GM21381 (cell line): ENCODE measurements around the gene SDCBP2.
A peak's percentile ranks its signal among the peaks of the same experiment; 100 is the strongest.

Experiments
- ATAC-seq: cut with Tn5 transposase; IDR thresholded peaks from one replicate; pipeline ENCODE4 v1.9.1; 2021; ENCODE audit warnings: mild to moderate bottlenecking, moderate library complexity; ENCODE audit not compliant: unreplicated experiment

The SDCBP2 gene

GRCh38 chr20:1278993-1279392 lies 49.9 kb downstream of the SDCBP2 start:
- no peak for ATAC-seq

DNA sequence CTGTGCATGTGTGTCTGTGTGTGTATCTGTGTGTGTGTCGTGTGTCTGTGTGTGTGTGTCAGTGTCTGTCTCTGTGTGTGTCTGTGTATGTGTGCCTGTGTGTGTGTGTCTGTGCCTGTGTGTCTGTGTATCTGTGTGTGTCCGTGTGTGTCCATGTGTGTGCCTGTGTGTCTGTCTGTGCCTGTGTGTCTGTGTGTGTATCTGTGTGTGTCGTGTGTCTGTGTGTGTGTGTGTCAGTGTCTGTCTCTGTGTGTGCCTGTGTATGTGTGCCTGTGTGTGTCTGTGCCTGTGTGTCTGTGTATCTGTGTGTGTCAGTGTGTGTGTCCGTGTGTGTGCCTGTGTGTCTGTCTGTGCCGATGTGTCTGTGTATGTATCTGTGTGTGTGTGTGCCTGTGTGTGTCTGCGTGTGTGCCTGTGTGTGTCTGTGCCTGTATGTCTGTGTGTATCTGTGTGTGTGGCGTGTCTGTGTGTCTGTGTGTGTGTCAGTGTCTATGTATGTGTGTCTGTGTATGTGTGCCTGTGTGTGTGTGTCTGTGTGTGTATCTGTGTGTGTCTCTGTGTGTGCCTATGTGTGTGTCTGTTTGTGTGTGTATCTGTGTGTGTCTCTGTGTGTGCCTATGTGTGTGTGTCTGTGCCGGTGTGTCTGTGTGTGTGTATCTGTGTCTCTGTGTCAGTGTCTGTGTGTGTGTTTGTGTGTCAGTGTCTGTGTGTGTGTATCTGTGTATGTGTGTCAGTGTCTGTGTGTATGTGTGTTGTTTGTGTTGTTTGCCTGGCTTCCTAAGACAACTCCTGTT lies 51.2 kb downstream of the SDCBP2 start:
- no peak for ATAC-seq

DNA sequence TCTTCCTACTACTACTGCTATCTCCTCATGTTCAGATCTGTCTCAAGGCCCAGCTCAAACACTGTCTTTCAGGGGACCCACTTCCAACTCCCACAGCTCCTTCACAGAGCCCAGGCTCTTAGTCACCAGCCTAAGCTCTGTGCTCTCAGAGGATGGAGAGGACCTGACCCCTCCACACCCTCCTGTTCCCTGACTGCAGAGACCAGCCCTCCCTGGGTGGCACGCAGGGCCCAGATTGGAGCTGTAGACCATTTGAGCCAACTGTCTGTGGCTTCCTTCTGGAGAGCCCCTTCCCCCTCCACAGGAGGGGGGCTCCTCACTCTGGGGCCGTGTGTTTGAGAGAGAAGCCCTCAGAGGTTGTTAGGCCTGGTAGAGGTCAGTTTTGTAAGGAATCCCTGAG lies 53.0 kb downstream of the SDCBP2 start:
- ATAC-seq, result no peak

DNA sequence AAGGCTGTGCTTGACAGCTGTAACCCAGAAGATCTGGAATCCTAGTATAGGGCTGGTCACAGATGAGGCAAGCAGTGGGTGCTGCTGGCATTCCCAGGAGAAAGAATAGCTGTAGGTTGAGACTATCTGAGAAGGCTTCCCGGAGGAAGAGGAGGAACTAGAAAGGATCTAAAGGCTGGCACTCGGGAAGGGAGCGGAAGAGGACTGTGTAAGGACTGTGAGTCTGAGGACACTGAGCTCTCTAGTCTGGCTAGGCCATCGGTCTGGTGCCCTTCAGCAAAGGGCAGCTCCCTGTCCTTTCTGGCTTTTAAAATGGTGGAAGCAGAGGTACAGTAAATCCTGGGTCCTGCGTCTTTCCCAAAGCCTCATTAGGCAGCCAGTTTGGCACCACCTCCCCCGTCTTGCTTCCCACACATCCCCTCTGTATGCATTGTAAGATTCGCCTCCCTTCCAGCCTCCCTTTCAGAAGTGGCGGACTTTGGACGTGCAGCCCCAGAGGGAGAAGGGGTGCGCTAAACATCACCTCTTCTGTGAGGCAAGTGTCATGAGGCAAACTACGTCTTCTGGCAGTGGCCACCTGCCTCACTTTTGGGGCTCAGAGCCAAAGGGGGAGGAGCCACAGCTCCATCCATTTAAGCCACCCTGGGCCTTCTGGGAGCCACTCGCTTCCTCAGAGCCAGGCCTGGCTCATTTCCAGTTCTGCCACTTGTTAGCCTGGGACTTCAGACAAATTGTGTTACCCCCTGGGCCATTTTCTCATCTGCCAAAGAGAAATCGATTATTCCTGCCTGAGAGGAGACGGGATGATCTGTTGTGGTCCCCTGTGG lies 54.2 kb downstream of the SDCBP2 start:
- no peak for ATAC-seq

- ATAC-seq, result no peak
These were observed 55.6 kb downstream of the SDCBP2 start for GRCh38 chr20:1273366-1273765.

- no peak for ATAC-seq
These were observed 56.4 kb downstream of the SDCBP2 start for GRCh38 chr20:1272368-1273100.

DNA sequence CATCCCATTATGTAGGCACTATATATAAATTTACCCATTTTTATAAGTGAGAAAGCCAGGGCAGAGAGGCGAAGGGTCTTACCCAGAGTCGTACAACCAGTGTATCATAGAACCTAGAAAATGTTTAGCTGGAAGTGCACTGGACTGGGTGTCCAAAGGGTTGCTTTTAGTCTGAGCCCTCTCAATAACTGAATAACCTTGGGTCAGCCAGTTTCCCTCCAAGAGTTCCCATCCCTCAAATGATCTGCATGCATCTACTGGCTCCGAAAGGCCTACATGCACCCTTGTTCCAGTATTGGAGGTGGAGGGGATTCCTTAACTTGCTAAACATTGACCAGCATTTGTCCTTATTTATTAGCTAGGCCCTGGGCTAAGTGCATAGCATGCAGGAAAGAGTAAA lies 59.1 kb downstream of the SDCBP2 start:
- ATAC-seq, result no peak

- no peak for ATAC-seq
These were observed 59.7 kb downstream of the SDCBP2 start for GRCh38 chr20:1269235-1269634.

DNA sequence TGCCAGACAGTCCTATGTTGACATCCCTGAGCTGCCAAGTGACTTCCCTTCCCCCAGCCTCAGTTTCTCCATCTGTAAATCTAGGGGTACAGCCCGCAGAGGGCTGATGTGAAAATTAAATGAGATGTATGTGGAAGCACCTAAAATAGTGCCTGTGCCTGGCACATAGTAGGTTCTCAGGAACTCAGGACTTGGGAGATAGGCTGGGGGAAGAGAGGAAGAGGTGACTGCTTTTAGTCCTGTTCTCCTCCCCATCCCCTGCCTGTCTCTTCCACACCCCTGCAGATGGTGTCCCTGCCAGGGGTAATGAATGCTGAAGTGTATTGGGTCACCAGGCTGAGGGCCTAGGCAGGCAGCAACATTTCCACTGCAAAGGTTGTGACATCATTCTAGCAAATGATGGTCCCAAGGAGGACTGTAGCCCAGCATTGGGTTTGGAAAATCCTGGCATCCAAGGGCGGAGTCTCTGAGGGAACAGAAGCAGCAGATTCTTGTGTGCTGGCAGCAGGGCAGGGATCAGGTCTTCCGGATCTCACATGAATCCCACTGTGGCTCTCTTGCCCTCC lies 61.0 kb downstream of the SDCBP2 start:
- ATAC-seq, result no peak

- ATAC-seq, result no peak
These were observed 61.8 kb downstream of the SDCBP2 start for GRCh38 chr20:1267161-1267560.

- ATAC-seq, result peak; percentile 65
These were observed 62.6 kb downstream of the SDCBP2 start, which contains the start of gene SNPH for GRCh38 chr20:1266167-1266973. SNPH (plus strand) TSS chr20:1266294; CDS start chr20:1296240, 29,946 bp downstream.

- ATAC-seq, result no peak
These were observed 63.1 kb downstream of the SDCBP2 start for GRCh38 chr20:1265916-1266166.

DNA sequence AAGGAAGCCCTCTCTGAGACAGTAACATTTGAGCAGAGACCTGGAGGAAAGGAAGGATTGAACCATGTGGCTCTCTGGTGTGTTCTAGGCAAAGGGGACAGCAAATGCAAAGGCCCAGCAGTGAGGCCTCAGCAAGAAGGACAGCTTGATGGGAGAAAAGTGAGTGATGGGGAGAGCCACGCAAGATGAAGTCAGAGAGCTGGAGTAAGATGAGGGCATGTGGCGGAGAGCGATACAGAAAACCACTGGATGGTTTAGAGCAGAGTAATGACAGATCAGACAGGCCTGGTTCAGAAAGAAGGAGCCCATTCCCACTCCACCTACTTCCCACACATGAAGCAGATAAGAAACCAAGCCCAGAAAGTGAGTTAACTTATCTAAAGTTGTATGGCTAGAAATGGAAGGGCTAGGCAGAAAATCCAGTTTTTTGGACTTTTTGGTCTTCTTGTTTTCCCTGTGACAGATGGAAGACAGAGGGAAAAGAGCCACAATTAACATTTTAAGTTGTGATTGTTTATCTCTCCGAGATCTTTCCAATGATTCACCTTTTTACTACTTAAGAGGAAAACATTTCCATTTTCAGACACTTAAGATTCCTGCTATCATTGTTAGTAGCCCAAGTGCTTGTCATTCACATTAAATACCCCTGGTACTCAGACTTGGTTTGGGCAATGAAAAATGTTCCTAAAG lies 63.6 kb downstream of the SDCBP2 start:
- no peak for ATAC-seq

GRCh38 chr20:1264727-1265126 lies 64.2 kb downstream of the SDCBP2 start:
- no peak for ATAC-seq

GRCh38 chr20:1263853-1264252 lies 65.1 kb downstream of the SDCBP2 start:
- ATAC-seq, result no peak
